ENCODE results near the gene CAMTA1. TPM values are rescaled to one million over a fixed set of nuclear protein-coding genes. Genes with fewer than 3 reads are reported as not detected.

Gene CAMTA1
- polyA plus RNA-seq, 1 donor from 2014 or later, result 79.0 TPM

DNA sequence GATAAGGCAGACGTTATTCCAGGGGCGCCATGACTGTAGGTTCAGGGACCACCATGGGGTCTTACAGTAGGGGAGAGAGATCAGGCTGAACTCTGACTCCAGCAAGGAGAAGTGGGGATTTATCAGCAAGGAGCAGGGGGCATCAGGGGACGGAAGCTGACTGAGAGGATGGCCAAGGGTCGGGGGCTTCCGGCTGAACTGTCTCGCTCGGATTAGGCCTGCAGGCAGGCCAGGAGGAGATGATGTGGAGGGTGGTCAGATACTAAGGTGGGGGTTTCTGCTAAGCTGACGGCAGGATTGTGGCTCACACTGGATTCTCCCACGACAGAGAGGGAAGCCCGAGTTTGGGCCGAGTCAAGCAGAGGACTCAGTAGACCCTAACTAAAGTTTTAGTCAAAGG, 798.9 kb downstream of the CAMTA1 start:
- H3K4me3 Mint-ChIP-seq, result no peak overlapping the region
- no peak overlapping the region for H3K27ac Mint-ChIP-seq
- H3K4me1 Mint-ChIP-seq, result no peaks in the 10 kb centered on the region
- no peaks in the 10 kb centered on the region for H3K9me3 Mint-ChIP-seq
- no peaks in the 10 kb centered on the region for H3K36me3 Mint-ChIP-seq
- H3K27me3 Mint-ChIP-seq, result peaks cover 7% of the 10 kb centered on the region

DNA sequence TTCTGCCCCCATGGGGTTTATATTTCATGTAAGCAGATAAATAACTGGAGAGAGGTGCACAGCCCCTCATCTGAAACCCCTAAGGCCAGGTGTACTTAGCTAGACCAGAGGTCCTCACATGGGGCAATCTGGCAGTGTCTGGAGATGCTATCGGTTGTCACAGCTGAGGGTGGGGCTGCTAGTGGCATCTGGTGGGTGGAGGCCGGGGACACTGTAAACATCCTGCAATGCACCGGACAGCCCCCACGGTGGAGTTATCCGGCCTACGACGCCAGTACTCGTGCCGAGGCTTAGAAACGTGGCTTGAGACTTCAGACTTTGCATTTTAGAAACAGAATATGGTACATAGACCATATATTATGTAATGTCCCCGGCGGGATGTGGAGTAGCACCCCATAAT, 799.4 kb downstream of the CAMTA1 start:
- H3K36me3 Mint-ChIP-seq, result no peaks in the 10 kb centered on the region
- no peak overlapping the region for H3K27ac Mint-ChIP-seq
- no peak overlapping the region for H3K4me3 Mint-ChIP-seq
- H3K27me3 Mint-ChIP-seq, result peaks cover 7% of the 10 kb centered on the region
- H3K9me3 Mint-ChIP-seq, result no peaks in the 10 kb centered on the region
- H3K4me1 Mint-ChIP-seq, result no peaks in the 10 kb centered on the region

DNA sequence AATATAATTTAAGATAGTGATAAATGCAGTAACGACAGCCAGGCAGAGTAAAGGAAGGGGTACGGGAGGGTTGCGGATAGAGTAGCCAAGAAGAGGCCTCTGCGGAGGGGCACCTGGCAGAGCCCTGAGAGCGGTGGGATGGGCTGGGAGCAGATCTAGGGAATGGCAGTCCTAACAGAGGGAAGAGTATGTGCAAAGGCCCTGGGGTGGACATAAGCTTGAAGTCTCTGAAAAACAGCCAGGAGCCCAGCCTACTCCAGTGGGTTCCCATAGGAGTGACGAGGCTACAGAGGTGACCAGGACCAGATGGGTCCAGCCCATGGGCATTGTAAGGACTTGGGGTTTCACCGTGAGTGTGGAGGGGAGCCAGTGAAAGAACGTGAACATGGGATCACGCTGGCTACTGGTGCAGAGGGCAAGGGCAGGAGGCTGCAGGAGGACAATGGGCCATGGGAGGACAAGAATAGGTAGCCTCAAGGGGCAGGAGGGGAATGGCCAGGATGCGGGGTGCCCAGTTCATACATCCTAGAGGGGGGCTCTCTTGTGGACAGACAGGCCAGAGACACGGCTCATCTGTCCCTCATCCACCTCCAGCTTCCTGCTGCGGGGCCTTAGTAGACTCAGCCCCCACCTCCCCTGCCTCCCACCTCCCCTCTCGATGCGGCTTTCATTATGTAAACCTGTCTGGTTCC, 800.1 kb downstream of the CAMTA1 start:
- no peak overlapping the region for H3K4me3 Mint-ChIP-seq
- peaks cover 4% of the 10 kb centered on the region for H3K27me3 Mint-ChIP-seq
- no peaks in the 10 kb centered on the region for H3K36me3 Mint-ChIP-seq
- no peaks in the 10 kb centered on the region for H3K9me3 Mint-ChIP-seq
- no peak overlapping the region for H3K27ac Mint-ChIP-seq
- no peaks in the 10 kb centered on the region for H3K4me1 Mint-ChIP-seq

DNA sequence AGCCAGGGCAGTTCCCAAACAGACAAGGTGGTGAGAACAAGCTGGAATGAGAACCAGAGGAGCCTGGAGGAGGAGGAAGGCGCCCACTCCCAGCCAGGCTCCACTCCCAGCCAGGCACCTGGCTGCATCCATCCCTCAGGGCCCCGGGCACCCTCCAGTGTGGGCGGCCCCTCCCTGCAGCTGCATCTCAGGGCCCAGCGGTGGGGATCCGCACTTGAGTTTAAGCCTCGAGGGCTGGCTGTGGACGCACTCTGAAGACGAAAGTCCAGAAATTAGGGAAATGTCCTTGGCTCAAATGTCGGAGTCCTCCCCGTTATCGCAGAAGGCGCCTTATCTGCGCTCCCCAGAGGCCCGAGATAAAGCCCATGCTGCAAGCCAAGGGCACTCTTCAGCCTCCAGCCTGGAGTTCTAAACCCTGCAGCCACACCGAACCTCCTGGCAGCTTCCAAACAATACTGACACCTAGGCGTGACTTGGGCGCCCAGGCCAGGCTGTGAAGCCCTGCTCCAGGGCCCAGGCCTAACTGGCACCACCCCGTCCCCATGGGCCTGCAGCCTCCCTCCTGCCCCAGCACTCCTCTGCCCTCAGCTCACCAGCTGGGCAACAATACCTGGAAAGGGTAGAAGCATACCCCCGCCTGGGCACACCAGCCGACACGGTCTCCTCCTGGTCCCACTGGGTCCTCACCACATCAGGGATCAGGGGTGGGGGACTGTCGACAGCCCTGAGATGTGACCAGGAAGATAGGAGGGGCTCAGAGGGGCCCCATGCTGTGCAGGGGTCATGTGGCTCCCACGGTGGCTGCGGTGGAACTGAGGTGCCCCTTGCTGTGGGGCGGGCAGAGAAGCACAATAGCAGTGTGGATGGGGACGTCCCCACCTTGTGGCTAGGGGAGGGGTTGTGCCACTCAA, 801.0 kb downstream of the CAMTA1 start:
- Mint-ChIP-seq H3K27me3 (peaks cover 4% of the 10 kb centered on the region), H3K4me1 (no peaks in the 10 kb centered on the region), H3K27ac (no peak overlapping the region), H3K36me3 (no peaks in the 10 kb centered on the region), H3K9me3 (no peaks in the 10 kb centered on the region), H3K4me3 (no peak overlapping the region)

DNA sequence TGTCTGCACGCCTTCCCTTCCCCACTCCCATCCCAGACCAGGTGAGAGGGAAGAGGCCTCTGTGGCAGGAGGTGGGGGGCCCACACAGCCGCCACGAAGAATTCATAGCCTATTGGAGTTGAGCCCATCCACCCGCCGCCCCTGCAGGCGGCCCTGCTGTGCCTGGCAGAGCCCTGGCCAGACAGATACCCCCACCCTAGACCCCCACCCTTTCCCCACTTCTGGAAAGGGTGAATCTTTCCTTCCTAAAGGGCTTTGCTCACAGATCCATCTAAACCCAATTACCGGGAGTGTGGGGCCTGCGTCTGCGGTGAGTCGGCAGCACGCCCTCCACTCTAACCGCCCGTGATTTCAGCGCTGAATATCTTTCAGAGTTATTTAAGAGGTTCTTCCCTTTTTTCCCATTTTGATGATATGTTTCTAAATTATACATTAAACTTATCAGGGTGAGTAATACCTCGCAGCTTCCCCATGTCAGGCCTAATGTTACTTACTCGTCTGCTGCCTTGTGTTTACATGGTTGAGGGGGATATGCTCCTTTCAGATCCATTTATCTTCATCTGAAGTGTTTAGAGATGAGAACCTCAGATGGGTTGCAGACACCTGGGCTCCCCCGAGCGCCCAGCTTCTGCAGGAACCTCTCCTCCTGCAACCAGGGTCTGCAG, 802.0 kb downstream of the CAMTA1 start:
- no peak overlapping the region for H3K4me3 Mint-ChIP-seq
- H3K4me1 Mint-ChIP-seq, result no peaks in the 10 kb centered on the region
- H3K27ac Mint-ChIP-seq, result no peak overlapping the region
- H3K9me3 Mint-ChIP-seq, result no peaks in the 10 kb centered on the region
- peaks cover 1% of the 10 kb centered on the region for H3K36me3 Mint-ChIP-seq
- H3K27me3 Mint-ChIP-seq, result peaks cover 4% of the 10 kb centered on the region

DNA sequence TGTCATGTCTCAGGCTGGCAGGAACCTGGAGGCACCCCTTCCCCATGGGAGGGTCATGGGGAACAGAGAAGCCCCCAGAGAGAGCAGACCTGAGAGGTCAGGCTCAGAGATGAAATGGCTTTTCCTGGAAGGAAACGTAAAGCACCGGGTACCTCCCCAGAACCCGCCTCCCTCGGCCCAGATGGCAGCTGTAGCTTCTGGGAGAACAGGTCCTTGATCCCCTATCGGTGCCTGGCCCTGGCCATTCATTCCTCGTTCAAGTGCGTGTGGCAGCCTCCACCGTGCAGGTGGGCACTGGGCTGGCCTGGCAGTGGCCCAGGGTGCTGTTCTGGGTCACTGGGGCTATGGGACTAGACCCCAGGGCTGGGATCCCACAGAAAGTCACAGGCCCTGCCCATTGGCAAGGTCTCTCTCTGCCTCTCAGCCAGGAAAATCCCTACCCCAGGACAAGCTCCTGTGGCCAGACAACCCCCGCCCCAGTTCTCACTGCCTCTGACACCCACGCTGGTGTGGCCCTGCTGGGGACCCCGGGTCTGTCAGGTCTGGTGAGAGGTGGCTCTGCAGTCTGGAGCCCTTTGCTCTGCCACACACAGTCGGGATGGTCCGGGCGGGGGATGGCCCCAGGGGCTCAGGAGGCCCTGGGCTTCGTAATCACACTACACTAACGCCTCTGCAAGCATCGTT, 802.7 kb downstream of the CAMTA1 start:
- Mint-ChIP-seq H3K4me1 (no peaks in the 10 kb centered on the region), H3K27ac (no peak overlapping the region), H3K9me3 (no peaks in the 10 kb centered on the region), H3K4me3 (no peak overlapping the region), H3K36me3 (peaks cover 2% of the 10 kb centered on the region), H3K27me3 (peaks cover 3% of the 10 kb centered on the region)

DNA sequence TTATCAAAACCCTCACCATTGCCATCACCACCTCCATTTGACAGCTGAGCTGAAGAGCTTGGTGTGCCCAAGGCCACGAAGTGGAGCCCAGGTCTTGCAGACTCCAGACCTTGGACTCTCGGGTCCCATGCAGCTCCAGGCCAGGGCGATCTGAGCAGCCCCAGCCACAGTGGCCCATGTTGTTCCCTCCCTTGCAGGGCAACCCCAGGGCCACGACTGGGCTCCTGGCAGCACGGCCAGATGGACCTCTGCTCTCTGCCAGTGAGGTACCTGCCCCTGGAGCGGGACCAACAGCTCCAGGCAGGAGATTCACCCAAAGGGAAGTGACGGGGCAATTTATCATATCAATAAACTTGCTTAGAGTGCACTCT, 803.2 kb downstream of the CAMTA1 start:
- H3K36me3 Mint-ChIP-seq, result peaks cover 2% of the 10 kb centered on the region
- no peak overlapping the region for H3K4me3 Mint-ChIP-seq
- no peaks in the 10 kb centered on the region for H3K4me1 Mint-ChIP-seq
- peaks cover 5% of the 10 kb centered on the region for H3K27me3 Mint-ChIP-seq
- H3K9me3 Mint-ChIP-seq, result no peaks in the 10 kb centered on the region
- no peak overlapping the region for H3K27ac Mint-ChIP-seq

DNA sequence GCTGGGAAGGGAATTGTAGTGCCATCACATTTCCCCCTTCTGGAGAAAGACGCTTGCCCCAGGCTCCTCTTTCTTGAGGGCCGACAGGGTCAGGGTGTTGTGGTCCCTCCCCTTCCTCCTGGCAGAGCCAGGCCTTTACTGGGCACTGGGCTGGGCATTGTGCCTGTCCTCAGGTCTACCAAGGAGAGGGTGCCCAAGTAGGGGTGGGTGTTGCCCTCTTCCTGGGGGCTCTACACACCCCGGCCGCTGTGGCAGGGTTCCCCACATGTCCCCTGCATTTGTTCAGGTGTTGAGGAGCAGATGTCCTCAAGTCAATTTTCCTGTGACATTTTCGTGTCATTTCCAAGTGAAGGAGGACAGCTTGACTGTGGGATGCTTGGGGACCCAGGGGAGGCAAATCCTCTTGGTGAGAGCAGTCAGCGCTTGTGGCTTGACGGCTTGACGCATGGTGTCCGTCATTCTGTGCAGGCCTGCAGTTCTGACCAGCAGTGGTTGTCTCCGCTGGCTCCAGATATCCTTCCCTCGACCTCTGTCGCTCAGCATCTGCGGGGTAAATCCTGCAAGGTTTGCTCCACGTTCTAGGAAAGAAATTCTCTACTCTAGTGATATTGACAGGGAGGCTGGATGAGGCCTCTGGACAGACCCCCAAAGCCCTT, 804.0 kb downstream of the CAMTA1 start:
- Mint-ChIP-seq H3K9me3 (no peaks in the 10 kb centered on the region), H3K4me1 (no peaks in the 10 kb centered on the region), H3K27ac (no peak overlapping the region)

DNA sequence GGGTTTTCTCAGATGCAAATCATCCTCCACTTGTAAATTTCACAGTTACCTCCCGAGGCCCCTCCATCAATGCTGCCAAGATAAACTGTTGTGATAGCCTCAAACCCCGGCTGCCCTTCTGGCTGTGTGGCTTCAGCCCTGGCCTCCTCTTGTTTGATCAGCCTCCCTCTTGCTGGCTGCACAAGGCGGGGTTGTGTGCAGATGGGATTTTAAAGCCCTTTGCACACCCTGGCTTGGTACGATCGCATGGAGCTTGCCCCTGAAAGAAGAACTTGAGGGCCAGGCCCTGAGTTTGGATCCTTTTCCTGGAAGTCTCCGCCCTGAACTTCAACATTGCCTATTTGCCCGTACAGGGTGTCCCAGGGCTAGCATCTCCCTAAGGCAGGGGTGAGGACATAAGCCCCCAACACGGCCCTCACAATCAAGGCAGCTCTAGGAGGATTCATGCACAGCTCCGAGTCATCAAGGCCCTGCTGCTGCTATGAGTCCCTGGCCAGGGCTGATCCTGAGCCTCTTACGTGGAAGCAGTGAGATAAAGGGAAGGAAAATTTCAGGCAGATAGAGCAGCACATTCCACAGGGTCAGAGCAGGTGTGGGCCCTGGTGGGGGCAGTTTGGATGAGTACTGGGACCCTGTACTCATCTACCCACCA, 804.6 kb downstream of the CAMTA1 start:
- H3K4me3 Mint-ChIP-seq, result no peak overlapping the region

More for the DNA sequence above, 804.0 kb downstream of the CAMTA1 start:
- H3K27me3 Mint-ChIP-seq, result peaks cover 5% of the 10 kb centered on the region
- peaks cover 2% of the 10 kb centered on the region for H3K36me3 Mint-ChIP-seq
- no peak overlapping the region for H3K4me3 Mint-ChIP-seq

DNA sequence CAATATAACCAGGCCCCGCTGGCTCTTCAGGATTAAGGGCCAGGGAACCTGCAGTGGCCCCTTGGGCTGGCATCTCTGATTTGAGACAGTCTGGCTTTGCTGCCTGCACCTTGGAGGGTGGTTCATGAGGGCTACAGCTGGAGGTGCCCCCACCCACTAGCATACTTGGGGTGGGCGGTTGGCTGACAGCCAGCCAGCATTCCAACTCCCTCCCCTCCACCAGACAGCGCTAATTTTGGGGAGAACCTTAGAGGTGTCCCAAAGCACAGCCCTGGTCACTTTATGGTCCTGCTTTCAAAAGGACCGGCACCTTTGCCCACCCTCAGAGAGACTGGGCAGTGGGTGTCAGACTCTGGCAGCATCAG, 805.2 kb downstream of the CAMTA1 start:
- peaks cover 2% of the 10 kb centered on the region for H3K36me3 Mint-ChIP-seq
- no peak overlapping the region for H3K27ac Mint-ChIP-seq
- no peaks in the 10 kb centered on the region for H3K9me3 Mint-ChIP-seq
- H3K4me3 Mint-ChIP-seq, result no peak overlapping the region
- H3K4me1 Mint-ChIP-seq, result no peaks in the 10 kb centered on the region
- peaks cover 7% of the 10 kb centered on the region for H3K27me3 Mint-ChIP-seq

More for the DNA sequence above, 804.6 kb downstream of the CAMTA1 start:
- Mint-ChIP-seq H3K27ac (no peak overlapping the region), H3K36me3 (peaks cover 2% of the 10 kb centered on the region), H3K9me3 (no peaks in the 10 kb centered on the region), H3K27me3 (peaks cover 7% of the 10 kb centered on the region), H3K4me1 (no peaks in the 10 kb centered on the region)

DNA sequence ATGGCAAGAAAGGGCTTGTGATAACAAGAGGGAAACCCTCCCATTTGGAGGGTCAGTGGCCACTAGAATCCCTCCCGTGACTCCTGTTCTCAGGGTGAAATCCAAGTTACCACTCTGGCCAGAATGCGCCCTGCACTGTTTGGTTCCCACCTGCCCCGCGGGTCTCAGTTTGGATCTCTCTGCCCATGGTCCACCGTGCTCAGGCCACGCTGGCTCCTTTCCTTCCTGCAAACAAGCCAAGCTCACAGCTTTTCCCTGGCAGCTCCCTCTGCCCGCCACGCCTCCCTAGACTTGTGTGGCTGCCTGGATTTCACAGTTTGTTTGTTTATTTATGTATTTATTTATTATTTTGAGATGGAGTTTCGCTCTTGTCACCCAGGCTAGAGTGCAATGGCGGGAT, 806.3 kb downstream of the CAMTA1 start:
- peaks cover 7% of the 10 kb centered on the region for H3K27me3 Mint-ChIP-seq
- H3K4me3 Mint-ChIP-seq, result no peak overlapping the region
- no peak overlapping the region for H3K27ac Mint-ChIP-seq
- H3K36me3 Mint-ChIP-seq, result peaks cover 2% of the 10 kb centered on the region
- H3K4me1 Mint-ChIP-seq, result no peaks in the 10 kb centered on the region
- H3K9me3 Mint-ChIP-seq, result no peaks in the 10 kb centered on the region

DNA sequence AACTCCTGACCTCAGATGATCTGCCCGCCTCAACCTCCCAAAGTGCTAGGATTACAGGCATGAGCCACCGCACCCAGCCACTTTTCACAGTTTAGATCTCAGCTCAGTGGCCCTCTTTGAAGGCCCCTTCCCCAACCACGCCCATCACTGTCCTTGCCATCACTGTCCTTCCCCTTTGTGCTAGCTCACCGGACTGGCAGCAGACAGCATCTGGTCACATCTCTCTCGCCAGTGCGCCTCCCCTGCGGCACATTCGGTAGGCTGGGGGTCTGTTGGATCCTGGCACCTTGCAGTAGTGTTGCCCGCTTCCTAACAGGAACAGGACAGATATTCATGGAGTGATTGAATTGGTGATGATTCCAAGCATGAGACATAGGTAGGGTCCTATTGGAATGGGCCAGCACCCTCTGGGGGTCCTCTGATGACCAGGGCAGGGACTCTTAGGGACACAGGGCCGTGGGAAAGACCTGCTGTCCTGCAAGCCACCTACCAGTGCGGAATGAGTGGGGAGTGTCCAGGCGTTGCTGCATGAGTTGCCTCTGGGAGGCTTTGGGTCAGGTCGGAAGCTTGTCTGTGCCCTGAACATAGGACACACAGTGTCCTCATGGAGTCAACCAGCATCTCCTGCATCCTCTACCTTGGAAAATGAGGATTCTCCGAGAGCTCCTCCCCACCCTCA, 807.0 kb downstream of the CAMTA1 start:
- Mint-ChIP-seq H3K27ac (no peak overlapping the region), H3K36me3 (peaks cover 2% of the 10 kb centered on the region), H3K9me3 (no peaks in the 10 kb centered on the region), H3K4me1 (no peaks in the 10 kb centered on the region), H3K27me3 (peaks cover 7% of the 10 kb centered on the region), H3K4me3 (no peak overlapping the region)

DNA sequence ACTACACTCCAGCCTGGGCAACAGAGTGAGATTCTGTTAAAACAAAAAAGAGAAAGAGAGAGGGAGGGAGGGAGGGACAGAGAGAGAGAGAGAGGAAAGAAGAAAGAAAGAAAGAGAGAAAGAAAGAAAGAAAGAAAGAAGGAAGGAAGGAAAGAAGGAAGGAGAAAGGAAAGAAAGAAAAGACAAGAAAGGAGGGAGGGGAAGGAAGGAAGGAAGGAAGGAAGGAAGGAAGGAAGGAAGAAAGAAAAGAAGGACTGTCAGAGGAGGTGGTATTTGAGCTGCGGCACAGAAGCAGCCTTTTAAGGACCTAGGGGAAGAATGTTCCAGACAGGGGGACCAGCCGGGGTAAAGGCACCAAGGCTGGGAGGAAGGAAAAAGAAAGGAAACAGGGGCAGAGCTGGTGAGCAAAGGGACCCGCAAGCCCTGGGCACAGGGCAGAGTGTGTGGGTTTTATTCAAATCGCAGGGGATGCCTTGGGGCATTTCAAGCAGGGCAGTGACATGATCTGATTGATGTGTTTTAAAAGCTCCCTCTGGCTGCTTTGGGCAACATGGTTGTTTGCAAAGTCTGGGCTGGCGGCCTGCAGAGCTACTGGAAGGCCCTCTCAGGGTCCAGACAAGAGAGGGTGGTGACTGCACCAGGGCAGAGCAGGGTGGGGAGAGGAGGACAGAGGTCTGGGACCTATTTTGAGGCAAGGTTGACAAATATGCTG, 808.9 kb downstream of the CAMTA1 start:
- no peak overlapping the region for H3K4me3 Mint-ChIP-seq
- no peaks in the 10 kb centered on the region for H3K4me1 Mint-ChIP-seq
- H3K36me3 Mint-ChIP-seq, result peaks cover 2% of the 10 kb centered on the region
- H3K9me3 Mint-ChIP-seq, result peaks cover 0 to under 1% (median 0%) of the 10 kb centered on the region in 3 donors
- peaks cover 7% of the 10 kb centered on the region for H3K27me3 Mint-ChIP-seq
- peak overlapping the region in 1 of 3 donors; percentile 40 for H3K27ac Mint-ChIP-seq
